ENCODE data around the gene SRPX.
A peak's percentile ranks its signal among the peaks of the same experiment; 100 is the strongest.

SRPX gene

GRCh38 chrX:38220024-38220414 lies 652 bp downstream of the SRPX start:
- DNase-seq (ENCODE audit: low spot score in 2 of 2) (no peak), ATAC-seq (no peak)
- Mint-ChIP-seq H3K4me3 (peak overlapping the region; percentile 49), H3K4me1 (no peaks in the 10 kb centered on the region), H3K9me3 (no peaks in the 10 kb centered on the region), H3K27ac (no peak overlapping the region), H3K36me3 (no peaks in the 10 kb centered on the region)

DNA sequence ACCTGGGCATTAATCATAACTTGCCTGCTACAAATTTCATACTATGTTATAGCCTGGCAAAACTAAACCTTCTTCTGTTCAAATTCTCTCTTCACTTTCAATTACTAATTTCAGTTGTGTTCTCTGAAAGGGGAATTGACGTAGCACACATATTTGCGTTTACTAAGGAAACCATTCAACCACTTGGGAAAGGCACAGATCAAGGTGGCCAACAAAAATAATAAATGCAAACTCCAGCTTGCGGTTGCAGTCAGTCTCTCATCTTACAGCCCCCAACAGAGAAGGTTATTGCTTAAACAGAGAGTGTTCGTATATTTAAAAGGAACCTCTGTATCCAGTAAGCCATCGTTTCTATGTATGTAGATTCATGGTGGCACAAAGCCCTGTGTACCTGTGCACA lies 4.0 kb downstream of the SRPX start:
- ATAC-seq: no peak
- Mint-ChIP-seq H3K4me1 (no peaks in the 10 kb centered on the region), H3K4me3 (no peak overlapping the region), H3K27ac (no peak overlapping the region), H3K36me3 (no peaks in the 10 kb centered on the region), H3K9me3 (no peaks in the 10 kb centered on the region)
- DNase-seq (ENCODE audit: low spot score in 2 of 2): no peak

DNA sequence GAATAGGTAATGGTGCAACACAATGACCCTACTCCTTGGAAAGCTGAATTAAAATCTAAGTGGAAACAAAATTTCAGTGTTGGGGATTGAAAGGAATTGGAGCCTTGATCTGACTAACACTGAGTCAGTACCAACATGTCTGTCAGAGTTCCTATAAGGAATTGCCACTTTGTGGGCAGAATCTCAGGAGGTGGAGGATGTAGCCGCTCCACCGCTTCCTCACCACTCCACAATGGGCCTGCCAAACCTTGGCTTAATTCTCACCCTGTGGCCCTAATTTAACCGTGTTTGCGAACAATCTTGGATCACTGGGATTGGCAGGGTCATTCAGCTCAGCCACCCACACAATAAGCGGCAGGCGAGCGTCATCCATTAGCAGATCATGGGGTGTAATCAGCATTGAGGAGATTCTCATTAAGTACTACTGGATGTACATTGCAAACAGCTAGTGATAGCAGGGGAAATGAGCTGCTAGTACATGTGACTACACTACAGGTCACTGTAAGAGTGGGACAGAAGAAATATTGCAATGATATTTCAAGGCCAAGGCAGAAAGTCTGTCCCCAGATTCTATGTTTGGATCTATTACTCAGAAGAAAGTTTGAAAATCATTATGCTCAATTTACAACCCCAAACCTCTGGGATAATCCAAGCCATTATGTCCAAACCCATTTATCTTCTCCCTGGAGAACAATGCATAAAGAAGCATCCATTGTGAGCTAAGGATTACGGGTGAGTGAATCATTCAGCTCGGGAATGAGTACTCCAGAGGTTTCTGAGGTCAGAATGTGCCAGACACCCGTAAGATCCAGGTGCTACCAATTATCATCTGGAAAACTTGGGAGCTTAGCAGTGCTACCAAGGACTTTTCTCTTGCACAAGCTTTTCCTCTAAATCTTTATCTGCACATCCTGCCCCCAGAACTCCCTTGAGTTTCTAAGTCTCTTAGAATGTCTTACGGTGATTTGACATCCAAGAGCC lies 5.8 kb downstream of the SRPX start:
- ATAC-seq (no peak), DNase-seq (ENCODE audit: low spot score in 2 of 2) (no peak)
- no peaks in the 10 kb centered on the region for H3K36me3 Mint-ChIP-seq
- no peaks in the 10 kb centered on the region for H3K4me1 Mint-ChIP-seq
- no peak overlapping the region for H3K4me3 Mint-ChIP-seq
- no peak overlapping the region for H3K27ac Mint-ChIP-seq
- H3K9me3 Mint-ChIP-seq: no peaks in the 10 kb centered on the region

DNA sequence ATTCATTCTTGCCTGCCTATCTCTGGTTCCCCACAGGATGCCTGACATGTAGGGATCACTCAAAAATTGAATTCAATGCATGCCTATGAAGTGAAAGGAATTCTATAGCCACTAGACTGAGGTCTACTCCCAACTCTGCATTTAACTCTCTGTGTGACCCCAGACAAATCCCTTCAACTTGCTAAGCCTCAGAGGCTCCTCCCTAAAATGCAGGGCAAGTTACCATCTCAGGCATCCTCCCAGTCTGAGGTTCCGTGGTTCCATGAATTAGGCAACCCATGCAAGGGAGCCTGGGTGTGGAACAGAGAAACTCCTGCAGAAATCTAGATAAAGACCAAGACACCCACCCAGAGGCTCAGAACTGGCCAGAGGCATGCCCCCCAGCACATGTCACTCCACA lies 6.6 kb downstream of the SRPX start:
- no peaks in the 10 kb centered on the region for H3K36me3 Mint-ChIP-seq
- DNase-seq (ENCODE audit: low spot score in 2 of 2) (no peak), ATAC-seq (no peak)
- no peak overlapping the region for H3K4me3 Mint-ChIP-seq
- H3K27ac Mint-ChIP-seq: no peak overlapping the region
- H3K4me1 Mint-ChIP-seq: no peaks in the 10 kb centered on the region
- H3K9me3 Mint-ChIP-seq: no peaks in the 10 kb centered on the region

DNA sequence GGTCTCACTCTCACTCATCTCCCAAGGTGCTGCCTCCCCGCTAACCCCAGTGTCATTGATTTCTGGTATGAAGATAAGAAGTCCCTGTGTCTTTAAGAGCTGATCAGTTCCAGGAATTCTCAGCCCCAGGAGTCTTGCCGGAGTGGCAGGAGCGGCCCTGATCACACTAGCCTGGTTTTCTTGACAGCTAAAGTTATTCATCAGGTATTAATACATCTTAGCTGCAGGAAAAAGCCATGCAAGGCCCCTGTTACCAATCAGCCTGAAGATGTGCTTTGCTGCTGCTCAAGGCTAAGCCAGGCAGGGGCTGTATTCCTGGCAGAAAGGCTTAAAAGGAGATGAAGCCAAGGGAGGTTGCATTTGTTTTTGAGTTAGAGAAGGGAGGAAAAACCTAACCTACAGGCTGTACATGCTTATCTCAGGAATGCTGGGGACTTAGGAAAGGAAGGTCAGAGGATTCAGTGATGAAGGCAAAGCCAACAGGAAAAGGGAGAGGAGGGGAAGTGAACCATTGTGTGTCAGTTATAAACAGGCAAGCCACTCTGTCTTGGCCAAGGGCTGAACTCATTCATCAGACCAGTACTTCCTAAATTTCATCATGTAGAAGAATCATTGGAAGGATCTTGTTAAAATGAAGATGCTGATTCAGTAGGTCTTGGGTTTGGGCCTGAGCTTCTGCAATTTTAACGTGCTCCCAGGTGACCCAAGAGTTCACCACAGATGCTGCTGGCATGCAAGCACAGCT lies 8.6 kb downstream of the SRPX start:
- DNase-seq (ENCODE audit: low spot score in 2 of 2) (no peak), ATAC-seq (no peak)
- Mint-ChIP-seq H3K4me3 (no peak overlapping the region), H3K9me3 (no peaks in the 10 kb centered on the region), H3K36me3 (no peaks in the 10 kb centered on the region), H3K27ac (no peak overlapping the region), H3K4me1 (no peaks in the 10 kb centered on the region)

- no peak overlapping the region for H3K4me3 Mint-ChIP-seq
Measured at GRCh38 chrX:38206542-38206941, 14.1 kb downstream of the SRPX start.

DNA sequence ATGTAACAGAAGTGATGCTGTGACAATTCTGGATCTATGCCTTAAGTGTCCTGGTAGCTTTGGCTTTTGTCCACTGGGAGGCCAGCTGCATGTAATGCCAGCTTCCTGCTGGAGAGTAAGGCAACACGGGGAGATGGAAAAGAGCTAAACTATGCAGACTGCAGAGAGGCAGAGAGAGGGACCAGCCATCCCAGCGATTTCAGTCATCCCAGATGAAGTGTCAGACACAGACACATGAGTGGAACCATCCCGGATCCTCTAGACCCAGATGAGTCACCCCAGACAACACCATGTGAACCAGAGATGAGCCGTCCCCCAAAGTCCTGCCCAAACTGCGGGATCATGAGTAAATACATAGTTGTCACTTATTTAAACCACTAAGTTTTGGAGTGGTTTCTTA lies 14.6 kb downstream of the SRPX start:
- Mint-ChIP-seq H3K27ac (no peak overlapping the region), H3K4me1 (no peaks in the 10 kb centered on the region), H3K9me3 (no peaks in the 10 kb centered on the region), H3K4me3 (no peak overlapping the region), H3K36me3 (no peaks in the 10 kb centered on the region)
- no peak for ATAC-seq
- DNase-seq (ENCODE audit: low spot score in 2 of 2): no peak

More at GRCh38 chrX:38206542-38206941, 14.1 kb downstream of the SRPX start:
- H3K36me3 Mint-ChIP-seq: no peaks in the 10 kb centered on the region
- no peak overlapping the region for H3K27ac Mint-ChIP-seq
- DNase-seq (ENCODE audit: low spot score in 2 of 2) (no peak), ATAC-seq (no peak)
- no peaks in the 10 kb centered on the region for H3K9me3 Mint-ChIP-seq
- H3K4me1 Mint-ChIP-seq: no peaks in the 10 kb centered on the region

DNA sequence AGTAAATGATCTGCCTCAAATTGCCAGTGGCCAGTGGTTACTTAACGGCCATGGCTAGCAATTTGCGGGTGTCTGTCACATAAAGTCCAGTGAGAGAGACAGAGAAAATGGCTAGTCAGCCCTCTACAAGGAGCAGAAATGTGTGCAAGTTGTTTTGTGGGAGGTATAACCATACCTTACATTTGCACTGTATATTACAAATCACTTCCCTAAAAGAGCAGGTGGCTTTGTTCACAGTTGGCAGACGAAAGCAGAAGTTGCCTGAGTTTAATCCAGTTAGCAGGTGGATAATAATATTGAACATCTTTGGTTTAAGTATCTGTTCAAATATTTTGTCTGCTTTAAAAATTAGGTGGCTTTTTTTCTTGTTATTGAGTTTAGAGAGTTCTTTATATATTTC lies 15.6 kb downstream of the SRPX start:
- no peak for ATAC-seq
- no peaks in the 10 kb centered on the region for H3K9me3 Mint-ChIP-seq
- H3K4me3 Mint-ChIP-seq: no peak overlapping the region
- no peaks in the 10 kb centered on the region for H3K4me1 Mint-ChIP-seq
- DNase-seq (ENCODE audit: low spot score in 2 of 2): no peak
- no peak overlapping the region for H3K27ac Mint-ChIP-seq
- no peaks in the 10 kb centered on the region for H3K36me3 Mint-ChIP-seq

DNA sequence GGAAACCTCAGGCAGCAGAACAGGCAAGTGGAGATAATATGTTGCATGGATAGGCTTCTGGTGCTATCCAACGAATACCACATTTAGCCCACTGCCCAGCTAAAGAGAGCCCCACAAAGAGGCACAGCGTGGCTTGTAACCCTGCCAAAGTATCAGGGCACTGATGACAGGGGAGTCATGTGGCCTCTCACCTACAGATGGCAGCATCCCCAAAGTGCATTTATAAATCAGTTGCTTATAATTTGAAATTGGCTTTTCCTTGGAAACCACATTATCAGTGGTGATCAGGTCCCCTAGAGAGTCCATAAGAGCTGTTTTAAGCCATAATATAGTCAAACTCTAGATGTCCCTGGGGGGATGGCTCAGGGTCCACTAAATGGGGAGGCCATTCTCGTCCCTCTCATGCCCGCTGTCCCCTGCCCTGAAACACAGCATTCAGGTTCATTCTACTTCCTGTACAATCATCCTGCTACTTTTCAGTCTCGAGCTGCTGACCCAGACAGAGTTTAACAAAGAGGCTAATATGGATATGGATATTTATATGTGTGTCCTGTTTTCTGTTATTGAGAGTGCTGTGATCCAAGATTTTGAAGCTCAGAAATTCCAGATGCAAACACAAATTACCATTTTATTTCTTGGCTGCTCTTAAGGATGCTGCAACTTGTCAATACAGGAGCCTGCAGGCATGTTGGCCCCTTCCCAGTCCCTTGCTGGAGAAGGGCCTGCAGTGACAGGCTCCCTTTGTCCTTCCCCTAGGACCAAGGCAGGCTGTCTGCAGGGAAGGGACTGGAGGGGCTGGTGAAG lies 28.5 kb downstream of the SRPX start:
- ATAC-seq (no peak), DNase-seq (ENCODE audit: low spot score in 2 of 2) (no peak)
- H3K4me1 Mint-ChIP-seq: no peaks in the 10 kb centered on the region
- no peaks in the 10 kb centered on the region for H3K9me3 Mint-ChIP-seq
- H3K4me3 Mint-ChIP-seq: no peak overlapping the region
- H3K27ac Mint-ChIP-seq: no peak overlapping the region
- H3K36me3 Mint-ChIP-seq: no peaks in the 10 kb centered on the region

DNA sequence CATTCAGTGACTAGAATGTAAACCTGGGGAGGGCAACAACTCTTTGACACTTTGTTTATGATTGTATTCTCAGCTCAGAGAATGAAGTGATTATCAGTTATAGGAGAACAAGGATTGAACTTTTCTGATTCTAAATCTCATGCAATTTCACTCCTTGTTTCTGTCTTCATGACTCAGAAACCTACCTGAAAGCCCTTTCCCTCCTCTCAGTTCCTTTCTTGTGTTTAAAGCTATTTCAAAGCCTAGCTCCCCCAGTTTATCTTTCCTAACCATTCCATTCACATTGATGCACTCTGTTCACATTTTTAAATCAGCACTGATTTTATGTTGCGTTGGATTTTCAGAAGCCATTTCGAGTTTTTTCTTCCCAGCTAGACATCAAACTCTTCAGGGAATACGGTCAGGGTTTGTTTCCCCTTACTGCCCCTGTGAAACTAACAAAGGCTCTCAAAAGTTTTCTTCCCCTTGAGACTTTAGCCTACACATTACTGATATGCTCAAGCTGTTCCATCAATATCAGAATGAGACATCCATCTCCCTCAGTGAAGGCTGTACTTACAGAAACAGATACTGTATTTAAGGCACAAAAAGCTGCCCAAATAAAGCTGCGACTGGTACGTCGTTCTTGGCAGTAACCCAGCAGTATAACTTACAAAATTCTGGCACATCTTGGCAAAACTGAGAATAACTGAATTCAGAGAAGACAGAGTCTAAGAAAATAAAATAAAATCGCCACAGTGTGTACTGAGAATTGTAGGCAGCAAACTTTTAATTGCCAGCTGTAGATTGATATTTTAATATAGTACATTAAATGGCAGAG lies 31.0 kb downstream of the SRPX start:
- Mint-ChIP-seq H3K9me3 (no peaks in the 10 kb centered on the region), H3K27ac (no peak overlapping the region), H3K4me3 (no peak overlapping the region), H3K36me3 (no peaks in the 10 kb centered on the region), H3K4me1 (no peaks in the 10 kb centered on the region)
- DNase-seq (ENCODE audit: low spot score in 2 of 2) (no peak), ATAC-seq (no peak)

GRCh38 chrX:38183596-38183995 lies 37.1 kb downstream of the SRPX start:
- H3K9me3 Mint-ChIP-seq: no peaks in the 10 kb centered on the region
- no peak overlapping the region for H3K27ac Mint-ChIP-seq
- H3K36me3 Mint-ChIP-seq: no peaks in the 10 kb centered on the region
- H3K4me1 Mint-ChIP-seq: no peaks in the 10 kb centered on the region
- no peak overlapping the region for H3K4me3 Mint-ChIP-seq
- ATAC-seq: no peak
- no peak for DNase-seq (ENCODE audit: low spot score in 2 of 2)

DNA sequence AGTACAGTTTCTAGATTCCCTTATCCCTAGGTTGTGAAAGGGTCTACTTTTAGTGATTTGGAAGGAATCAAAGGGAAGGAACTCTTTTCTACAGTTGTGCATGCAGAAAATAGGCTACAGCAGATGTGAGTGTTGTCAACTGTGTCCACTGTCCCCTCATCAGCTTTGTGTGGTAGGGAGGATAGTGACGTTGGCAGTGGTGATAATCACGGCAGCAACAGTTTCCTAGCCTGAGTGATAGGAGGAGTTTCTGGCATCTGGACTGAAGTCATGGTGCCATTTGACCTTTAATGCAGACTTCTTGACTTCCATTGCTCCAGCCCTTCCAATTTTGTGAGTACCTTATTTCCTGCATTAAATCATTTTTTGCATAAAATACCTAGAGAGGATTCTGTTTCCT lies 39.3 kb downstream of the SRPX start:
- H3K4me1 Mint-ChIP-seq: no peaks in the 10 kb centered on the region
- H3K36me3 Mint-ChIP-seq: no peaks in the 10 kb centered on the region
- no peak overlapping the region for H3K4me3 Mint-ChIP-seq
- H3K27ac Mint-ChIP-seq: no peak overlapping the region
- ATAC-seq (no peak), DNase-seq (ENCODE audit: low spot score in 2 of 2) (no peak)
- H3K9me3 Mint-ChIP-seq: no peaks in the 10 kb centered on the region

- H3K9me3 Mint-ChIP-seq: no peaks in the 10 kb centered on the region
Measured at GRCh38 chrX:38178396-38178795, 42.3 kb downstream of the SRPX start.

GRCh38 chrX:38175139-38175538 lies 45.5 kb downstream of the SRPX start:
- no peak for ATAC-seq
- Mint-ChIP-seq H3K27ac (no peak overlapping the region), H3K4me3 (no peak overlapping the region), H3K4me1 (no peaks in the 10 kb centered on the region), H3K36me3 (no peaks in the 10 kb centered on the region), H3K9me3 (no peaks in the 10 kb centered on the region)
- DNase-seq (ENCODE audit: low spot score in 2 of 2): no peak

More at GRCh38 chrX:38178396-38178795, 42.3 kb downstream of the SRPX start:
- DNase-seq (ENCODE audit: low spot score in 2 of 2) (no peak), ATAC-seq (no peak)
- H3K36me3 Mint-ChIP-seq: no peaks in the 10 kb centered on the region
- no peak overlapping the region for H3K4me3 Mint-ChIP-seq
- no peak overlapping the region for H3K27ac Mint-ChIP-seq
- H3K4me1 Mint-ChIP-seq: no peaks in the 10 kb centered on the region

DNA sequence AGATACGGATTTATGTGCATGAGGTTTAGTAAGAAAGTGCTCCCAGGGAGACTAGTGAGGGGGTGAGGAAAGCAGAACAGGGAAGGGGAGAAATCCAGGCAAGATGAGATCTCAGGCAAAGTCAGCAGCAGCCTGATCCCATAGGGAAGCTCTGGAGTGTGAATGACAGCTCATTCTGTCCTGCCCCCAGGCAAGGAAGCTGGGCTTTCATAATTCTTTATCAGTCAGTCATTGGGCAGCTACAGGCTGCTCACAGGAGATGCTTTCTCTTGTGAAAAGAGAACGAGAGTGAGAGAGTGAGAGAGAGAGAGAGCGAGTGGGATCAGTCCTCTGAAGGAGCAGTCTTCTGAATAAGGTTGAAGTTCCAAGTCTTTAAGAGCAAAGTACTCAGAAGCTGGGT lies 48.1 kb downstream of the SRPX start:
- Mint-ChIP-seq H3K9me3 (no peaks in the 10 kb centered on the region), H3K27ac (no peak overlapping the region), H3K4me3 (no peak overlapping the region), H3K36me3 (no peaks in the 10 kb centered on the region), H3K4me1 (no peaks in the 10 kb centered on the region)
- DNase-seq (ENCODE audit: low spot score in 2 of 2) (no peak), ATAC-seq (no peak)
